Measurements from ENCODE around the gene CSGALNACT2.
"Not testable (repeated sequence)": the region's sequence is repeated elsewhere in the genome, so short reads cannot be mapped to it uniquely, and the experiment has no call there.

The CSGALNACT2 gene

GRCh38 chr10:43217563-43218205 is 79.4 kb downstream of the CSGALNACT2 start:
- no peak overlapping the region for H3K4me3 ChIP-seq (ENCODE audit: low read length)
- no peak for TF ChIP-seq ZNF274 (IDR thresholded peaks at IDR 0.05; ENCODE audit: low read depth, low read length)

- H3K4me3 ChIP-seq (ENCODE audit: low read length) = no peak overlapping the region
- TF ChIP-seq ZNF274 (IDR thresholded peaks at IDR 0.05; ENCODE audit: low read depth, low read length) = no peak
Observed at GRCh38 chr10:43218206-43218950, 80.1 kb downstream of the CSGALNACT2 start.

- H3K4me3 ChIP-seq (ENCODE audit: low read length) = no peak overlapping the region
- no peak for TF ChIP-seq ZNF274 (IDR thresholded peaks at IDR 0.05; ENCODE audit: low read depth, low read length)
Observed at GRCh38 chr10:43218951-43219837, 80.9 kb downstream of the CSGALNACT2 start.

DNA sequence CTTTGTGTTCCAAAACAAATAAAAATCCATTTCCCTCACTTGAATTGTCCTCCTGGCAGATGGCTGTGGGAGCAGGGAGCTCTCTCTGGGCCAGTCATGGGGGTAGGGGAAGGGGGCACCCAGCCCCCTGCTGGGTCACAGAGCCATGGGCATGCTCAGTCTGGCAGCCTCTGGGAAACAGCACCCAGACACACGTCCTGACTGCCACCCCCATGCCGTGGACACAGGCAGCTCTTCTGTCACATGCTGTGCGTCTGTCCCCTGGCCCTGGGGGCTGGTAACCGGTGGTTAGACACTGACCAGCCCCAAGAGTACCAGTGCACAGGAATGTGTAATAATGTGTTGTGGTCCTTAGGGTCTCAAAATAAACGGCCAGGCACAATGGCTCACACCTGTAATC is 81.6 kb downstream of the CSGALNACT2 start:
- no peak overlapping the region for H3K4me3 ChIP-seq (ENCODE audit: low read length)
- TF ChIP-seq ZNF274 (IDR thresholded peaks at IDR 0.05; ENCODE audit: low read depth, low read length) = no peak

DNA sequence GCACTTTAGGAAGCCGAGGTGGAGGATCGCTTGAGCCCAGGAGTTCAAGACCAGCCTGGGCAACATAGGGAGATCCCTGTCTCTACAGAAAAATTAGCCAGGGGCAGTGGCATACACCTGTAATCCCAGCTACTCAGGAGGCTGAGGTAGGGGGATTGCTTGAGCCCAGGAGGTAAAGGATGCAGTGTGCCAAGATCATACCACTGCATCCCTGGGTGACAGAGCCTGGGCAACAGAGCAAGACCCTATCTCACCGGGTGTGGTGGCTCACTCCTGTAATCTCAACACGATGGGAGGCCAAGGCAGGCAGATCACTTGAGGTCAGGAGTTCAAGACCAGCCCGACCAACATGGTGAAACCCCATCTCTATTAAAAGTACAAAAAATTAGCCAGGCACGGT is 82.0 kb downstream of the CSGALNACT2 start:
- H3K4me3 ChIP-seq (ENCODE audit: low read length) = not testable (repeated sequence)

DNA sequence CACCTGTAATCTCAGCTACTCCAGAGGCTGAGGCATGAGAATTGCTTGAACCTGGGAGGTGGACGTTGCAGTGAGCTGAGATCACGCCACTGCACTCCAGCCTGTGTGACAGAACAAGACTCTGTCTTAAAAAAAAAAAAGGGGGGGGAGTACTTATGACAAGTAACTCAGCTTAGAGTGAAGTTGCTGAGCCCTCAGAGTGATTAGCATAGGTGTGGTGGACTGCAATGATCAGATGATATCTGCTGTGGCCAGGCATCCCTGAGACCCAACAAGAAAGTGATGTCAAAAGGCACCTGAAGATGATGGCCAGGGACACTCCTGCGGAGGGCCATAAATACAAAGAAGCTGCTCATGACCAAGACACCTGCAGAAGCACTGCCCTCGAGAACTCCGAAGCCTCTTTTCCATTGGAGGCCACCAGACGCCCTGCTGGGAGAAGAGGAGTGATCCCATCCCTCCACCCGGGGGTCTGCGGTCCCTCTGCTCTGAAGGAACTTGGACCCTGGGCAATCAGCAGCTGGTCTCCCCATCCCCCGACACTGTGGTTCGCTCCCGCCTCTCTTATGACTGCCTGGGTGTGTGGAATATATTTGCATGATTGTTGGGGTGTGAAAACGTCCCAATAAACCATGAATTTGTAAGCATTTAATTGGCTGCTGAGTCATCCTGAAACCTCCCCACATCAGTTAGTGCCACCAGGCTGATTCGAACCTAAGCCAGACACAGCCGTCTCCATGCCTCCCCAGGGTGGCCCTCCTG is 82.6 kb downstream of the CSGALNACT2 start:
- no peak for TF ChIP-seq ZNF274 (IDR thresholded peaks at IDR 0.05; ENCODE audit: low read depth, low read length)
- H3K4me3 ChIP-seq (ENCODE audit: low read length) = no peak overlapping the region

DNA sequence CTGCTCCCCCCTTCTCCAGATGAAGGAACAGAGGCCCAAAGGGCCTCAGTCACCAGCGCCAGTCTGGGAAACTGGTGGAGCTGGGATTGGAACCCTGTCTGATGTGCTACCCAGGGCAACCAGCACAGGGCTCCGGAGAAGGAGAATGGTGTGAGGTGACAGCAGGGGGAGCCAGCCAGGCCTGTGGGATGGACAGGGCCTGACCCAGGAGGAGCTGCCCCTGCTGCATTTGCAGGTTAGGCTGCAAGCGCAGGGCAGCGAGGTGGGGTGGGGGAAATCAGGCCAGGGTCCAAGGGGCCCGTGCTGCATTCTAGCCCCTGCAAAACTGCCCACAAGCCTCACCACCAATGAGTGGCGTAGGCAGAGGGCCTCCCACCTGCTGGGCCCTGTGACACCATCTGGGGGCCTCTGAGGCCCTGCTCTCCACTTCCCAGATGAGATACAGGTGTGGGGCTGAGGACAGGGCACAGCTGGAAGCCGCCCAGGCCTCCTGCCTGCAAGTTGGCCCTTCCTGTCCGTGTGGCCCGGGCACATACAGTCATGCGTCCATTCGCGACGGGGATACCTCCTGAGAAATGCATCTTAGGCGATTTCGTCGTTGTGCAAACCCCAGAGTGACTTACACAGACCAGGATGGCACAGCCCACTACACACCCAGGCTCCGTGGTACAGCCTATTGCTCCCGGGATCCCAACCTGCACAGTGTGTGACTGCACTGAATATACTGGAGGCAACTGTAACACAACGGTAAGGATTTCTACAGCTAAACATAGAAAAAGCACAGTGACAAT is 83.4 kb downstream of the CSGALNACT2 start:
- H3K4me3 ChIP-seq (ENCODE audit: low read length) = no peak overlapping the region
- TF ChIP-seq ZNF274 (IDR thresholded peaks at IDR 0.05; ENCODE audit: low read depth, low read length) = no peak

DNA sequence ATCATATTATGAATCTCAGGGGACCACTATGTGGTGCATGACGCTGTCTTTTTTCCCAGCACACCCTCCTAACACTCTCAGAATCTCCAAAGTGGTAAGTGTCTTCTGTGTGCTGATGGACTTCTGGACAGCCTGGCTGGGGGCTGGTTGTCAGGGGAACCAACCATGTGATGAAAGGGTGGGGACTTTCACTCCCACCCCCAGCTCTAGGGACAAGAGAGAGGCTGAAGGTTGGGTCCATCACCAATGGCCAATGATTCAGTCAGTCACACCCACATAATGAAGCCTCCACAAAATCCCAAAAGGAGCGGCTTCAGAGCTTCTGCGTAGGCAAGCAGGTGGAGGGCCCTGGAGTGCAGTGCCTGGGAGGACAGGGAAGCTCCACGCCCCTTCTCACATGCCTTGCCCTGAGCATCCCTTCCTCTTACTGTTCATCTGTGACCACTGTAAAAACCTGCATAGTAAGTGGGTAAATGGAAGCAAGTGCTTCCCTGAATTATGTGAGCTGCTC is 84.0 kb downstream of the CSGALNACT2 start:
- TF ChIP-seq ZNF274 (IDR thresholded peaks at IDR 0.05; ENCODE audit: low read depth, low read length) = no peak
- H3K4me3 ChIP-seq (ENCODE audit: low read length) = no peak overlapping the region

GRCh38 chr10:43223056-43223455 is 84.8 kb downstream of the CSGALNACT2 start:
- no peak for TF ChIP-seq ZNF274 (IDR thresholded peaks at IDR 0.05; ENCODE audit: low read depth, low read length)
- H3K4me3 ChIP-seq (ENCODE audit: low read length) = no peak overlapping the region

- TF ChIP-seq ZNF274 (IDR thresholded peaks at IDR 0.05; ENCODE audit: low read depth, low read length) = no peak
Observed at GRCh38 chr10:43224321-43224720, 86.1 kb downstream of the CSGALNACT2 start.

DNA sequence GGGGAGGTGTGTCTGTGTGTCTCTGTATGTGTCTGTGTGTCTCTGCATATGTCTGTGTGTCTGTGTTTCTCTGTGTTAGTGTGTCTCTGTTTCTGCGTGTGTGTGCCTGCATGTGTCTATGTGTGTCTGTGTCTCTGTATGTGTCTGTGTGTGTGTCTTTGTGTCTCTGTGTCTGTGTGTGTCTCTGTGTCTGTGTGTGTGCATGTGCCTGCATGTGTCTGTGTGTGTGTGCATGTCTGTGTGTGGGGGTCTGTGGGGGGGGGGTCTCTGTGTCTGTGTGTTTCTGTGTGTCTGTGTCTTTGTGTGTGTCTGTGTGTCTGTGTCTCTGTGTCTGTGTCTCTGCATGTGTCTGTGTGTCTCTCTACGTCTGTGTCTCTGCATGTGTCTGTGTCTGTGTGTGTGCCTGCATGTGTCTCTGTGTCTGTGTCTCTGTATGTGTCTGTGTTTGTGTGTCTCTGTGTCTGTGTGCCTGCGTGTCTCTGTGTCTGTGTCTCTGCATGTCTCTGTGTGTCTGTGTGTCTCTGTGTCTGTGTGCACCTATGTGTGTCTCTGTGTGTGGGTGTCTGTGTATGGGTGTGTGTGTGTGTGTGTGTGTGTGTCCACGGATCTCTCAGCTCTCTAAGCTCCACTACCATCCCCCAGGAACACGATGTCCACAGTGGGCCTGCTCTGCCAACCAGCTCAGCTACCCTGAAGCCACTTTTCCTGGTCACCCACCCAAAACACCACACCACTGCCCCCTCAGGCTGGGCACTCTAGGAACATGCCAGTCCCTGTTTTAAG is 87.0 kb downstream of the CSGALNACT2 start:
- no peak overlapping the region for H3K4me3 ChIP-seq (ENCODE audit: low read length)
- no peak for TF ChIP-seq ZNF274 (IDR thresholded peaks at IDR 0.05; ENCODE audit: low read depth, low read length)

More at GRCh38 chr10:43224321-43224720, 86.1 kb downstream of the CSGALNACT2 start:
- no peak overlapping the region for H3K4me3 ChIP-seq (ENCODE audit: low read length)

- no peak for TF ChIP-seq ZNF274 (IDR thresholded peaks at IDR 0.05; ENCODE audit: low read depth, low read length)
- H3K4me3 ChIP-seq (ENCODE audit: low read length) = no peak overlapping the region
Observed at GRCh38 chr10:43225787-43226153, 87.5 kb downstream of the CSGALNACT2 start.

All from GM08714 (cell line).